ENCODE results near the gene ITPR2.

Gene ITPR2

DNA sequence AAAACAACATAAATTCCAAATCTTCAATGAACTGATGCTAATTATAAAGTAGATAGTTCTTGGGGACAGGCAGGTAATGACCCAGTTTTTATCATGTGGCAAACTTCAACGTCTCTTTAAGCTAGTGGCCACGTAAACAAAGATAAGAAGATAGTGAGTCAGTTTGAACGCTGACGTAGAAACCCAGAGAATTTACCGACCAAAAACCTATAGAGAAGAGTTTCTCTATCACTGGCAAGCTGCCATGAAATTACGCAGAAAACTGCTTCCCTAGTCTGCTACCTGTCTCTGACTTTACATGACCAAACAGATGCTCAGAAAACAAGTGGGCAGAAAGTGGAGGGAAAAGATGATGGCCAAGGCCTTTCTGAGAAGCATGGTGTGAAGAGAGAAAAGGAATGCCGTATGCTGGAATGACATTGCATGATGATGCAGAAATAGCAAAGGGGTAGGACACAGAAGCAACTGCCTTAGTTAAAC lies 136.3 kb downstream of the ITPR2 start:
- ChIA-PET POLR2A (no interaction called here), CTCF (no interaction called here)

DNA sequence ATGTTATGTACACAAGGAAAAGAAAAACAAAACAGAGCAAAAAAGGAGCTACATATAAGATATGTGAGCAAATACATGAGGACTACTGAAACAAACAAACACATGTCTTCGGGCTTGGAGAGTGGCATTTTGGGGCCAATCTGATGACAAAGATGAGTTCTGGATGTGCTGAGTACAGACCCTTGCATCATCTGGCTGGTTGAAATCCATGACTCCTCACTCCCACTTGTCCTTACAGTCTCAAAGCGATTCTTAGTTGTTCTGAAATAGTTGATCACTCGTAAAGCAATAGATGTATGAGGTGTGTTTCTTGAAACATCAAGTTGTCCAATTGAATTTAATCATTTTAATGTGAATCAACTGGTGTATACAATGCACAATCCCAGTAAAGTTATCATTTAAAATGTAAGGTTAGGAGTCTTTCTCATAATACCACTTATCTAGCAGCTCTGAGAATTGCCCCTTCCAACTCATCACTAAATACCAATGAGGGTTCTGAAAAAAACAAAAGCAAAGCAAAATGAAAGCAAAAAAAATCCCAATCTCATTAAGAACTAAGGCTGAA lies 136.9 kb downstream of the ITPR2 start:
- ChIA-PET CTCF (no interaction called here), POLR2A (no interaction called here)
- TF ChIP-seq NFRKB (IDR thresholded peaks at IDR 0.05) (no peak), LEF1 (IDR thresholded peaks at IDR 0.05; ENCODE audit: borderline replicate concordance) (no peak)
- no peak for DNase-seq (ENCODE audit: extremely low spot score)

More for the DNA sequence above, 136.3 kb downstream of the ITPR2 start:
- TF ChIP-seq, protein P1, sequence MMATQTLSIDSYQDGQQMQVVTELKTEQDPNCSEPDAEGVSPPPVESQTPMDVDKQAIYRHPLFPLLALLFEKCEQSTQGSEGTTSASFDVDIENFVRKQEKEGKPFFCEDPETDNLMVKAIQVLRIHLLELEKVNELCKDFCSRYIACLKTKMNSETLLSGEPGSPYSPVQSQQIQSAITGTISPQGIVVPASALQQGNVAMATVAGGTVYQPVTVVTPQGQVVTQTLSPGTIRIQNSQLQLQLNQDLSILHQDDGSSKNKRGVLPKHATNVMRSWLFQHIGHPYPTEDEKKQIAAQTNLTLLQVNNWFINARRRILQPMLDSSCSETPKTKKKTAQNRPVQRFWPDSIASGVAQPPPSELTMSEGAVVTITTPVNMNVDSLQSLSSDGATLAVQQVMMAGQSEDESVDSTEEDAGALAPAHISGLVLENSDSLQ (IDR thresholded peaks at IDR 0.05), result no peak
- TF ChIP-seq ZNF384 (IDR thresholded peaks at IDR 0.05) (no peak), FOXM1 (IDR thresholded peaks at IDR 0.05; ENCODE audit: borderline replicate concordance) (no peak), ELF4 (IDR thresholded peaks at IDR 0.05) (no peak), CTBP1 (IDR thresholded peaks at IDR 0.05; ENCODE audit: borderline replicate concordance) (no peak), LEF1 (IDR thresholded peaks at IDR 0.05; ENCODE audit: borderline replicate concordance) (no peak), SUZ12 (IDR thresholded peaks at IDR 0.05) (no peak), FOXA1 (IDR thresholded peaks at IDR 0.05) (no peak), SP1 (IDR thresholded peaks at IDR 0.05) (no peak), ARNT (IDR thresholded peaks at IDR 0.05) (no peak), L3MBTL2 (conservative IDR thresholded peaks at IDR 0.05) (no peak), HDGF (IDR thresholded peaks at IDR 0.05; ENCODE audit: borderline replicate concordance) (no peak), FOXK2 (IDR thresholded peaks at IDR 0.05) (no peak), TARDBP (IDR thresholded peaks at IDR 0.05) (no peak), NFRKB (IDR thresholded peaks at IDR 0.05) (no peak), BHLHE40 (IDR thresholded peaks at IDR 0.05; ENCODE audit: borderline replicate concordance) (no peak)
- DNase-seq (ENCODE audit: extremely low spot score), result no peak

DNA sequence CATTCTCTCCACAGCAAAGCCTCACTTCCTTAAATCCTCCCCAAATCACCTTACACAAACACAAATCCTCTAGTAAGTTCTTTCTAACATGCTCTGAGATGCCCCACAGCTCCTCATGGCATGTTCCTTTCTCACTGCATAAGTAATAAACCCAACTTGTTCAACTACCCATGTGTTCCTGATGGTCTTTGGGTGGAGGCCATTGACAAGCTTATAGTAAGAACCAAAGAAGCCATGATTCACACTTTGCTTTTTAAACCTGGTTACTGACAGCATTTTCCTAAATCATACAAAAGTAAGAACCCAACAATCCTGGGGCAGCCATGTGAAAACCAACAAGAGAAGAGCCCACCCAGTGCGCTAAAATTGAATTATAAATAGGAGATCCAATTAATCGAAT lies 138.6 kb downstream of the ITPR2 start:
- ChIA-PET CTCF (no interaction called here), POLR2A (no interaction called here)
- TF ChIP-seq FOXM1 (IDR thresholded peaks at IDR 0.05; ENCODE audit: borderline replicate concordance), result no peak
- DNase-seq (ENCODE audit: extremely low spot score), result no peak

DNA sequence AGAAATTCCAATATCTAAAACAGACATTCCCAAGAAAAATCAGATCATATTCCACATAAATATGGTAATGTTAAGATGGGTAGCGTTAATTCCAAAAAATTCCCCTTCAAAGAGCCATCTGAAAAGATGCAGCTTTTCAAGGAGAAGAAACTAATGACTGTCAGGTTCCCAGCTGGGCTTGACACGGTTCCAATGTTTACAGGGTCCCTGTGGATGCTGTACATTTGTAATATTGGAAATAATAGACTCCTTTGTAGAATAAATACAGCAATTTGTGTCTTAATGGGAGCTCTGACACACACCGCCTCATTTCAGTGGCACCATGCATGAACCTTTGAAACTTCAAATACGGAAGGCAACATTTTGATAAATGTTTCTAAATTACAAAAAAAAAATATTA lies 140.6 kb downstream of the ITPR2 start:
- POLR2A ChIA-PET, result no interaction called here
- no peak for TF ChIP-seq SP1 (IDR thresholded peaks at IDR 0.05)
- TF ChIP-seq L3MBTL2 (conservative IDR thresholded peaks at IDR 0.05), result no peak
- no peak for DNase-seq (ENCODE audit: extremely low spot score)
- CTCF ChIA-PET, result interaction anchor here (1.6 kb wide), 1 partner anchor 9 kb away, joined by 4 read pairs; no protein-coding TSS in a partner anchor

DNA sequence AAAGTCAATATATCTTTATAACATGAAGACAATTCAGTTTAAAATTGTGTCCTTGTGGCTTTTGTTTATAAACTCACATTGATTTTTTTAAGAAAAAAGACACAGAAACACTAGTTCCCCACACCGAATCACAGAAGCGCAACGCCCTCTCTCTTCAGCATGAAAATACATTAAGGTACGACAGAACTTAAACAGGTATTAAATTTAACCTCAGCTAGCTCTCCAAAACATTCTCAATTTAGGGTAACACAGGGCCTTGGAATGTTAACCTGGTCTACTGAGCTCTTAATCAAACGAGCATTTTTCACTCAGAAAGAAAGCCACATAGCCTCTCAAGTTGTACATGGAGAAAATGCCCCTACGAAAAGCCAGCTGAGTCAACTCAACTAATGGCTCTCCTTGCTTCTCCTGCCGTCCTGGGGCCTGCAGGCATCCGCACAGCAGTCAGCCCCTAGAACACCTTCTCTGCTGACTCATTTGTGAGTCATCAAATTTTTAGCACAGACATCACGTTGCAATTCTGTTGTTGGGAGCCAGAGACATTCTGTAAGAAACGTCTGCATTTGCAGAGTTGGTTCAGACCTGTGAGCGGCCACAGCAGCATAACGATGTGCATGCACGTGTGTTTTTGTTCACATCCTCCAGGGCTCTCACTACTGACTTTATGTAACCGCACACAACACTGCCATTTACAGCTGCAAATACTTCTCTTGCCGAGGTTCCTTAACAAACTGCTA lies 141.6 kb downstream of the ITPR2 start:
- POLR2A ChIA-PET, result no interaction called here
- peak; percentile 38 for DNase-seq (ENCODE audit: extremely low spot score)
- no peak for TF ChIP-seq HDGF (IDR thresholded peaks at IDR 0.05; ENCODE audit: borderline replicate concordance)
- no peak for TF ChIP-seq NFRKB (IDR thresholded peaks at IDR 0.05)
- no peak for TF ChIP-seq ELF4 (IDR thresholded peaks at IDR 0.05)
- TF ChIP-seq CTBP1 (IDR thresholded peaks at IDR 0.05; ENCODE audit: borderline replicate concordance), result no peak
- no peak for TF ChIP-seq FOXM1 (IDR thresholded peaks at IDR 0.05; ENCODE audit: borderline replicate concordance)
- no peak for TF ChIP-seq ARNT (IDR thresholded peaks at IDR 0.05)
- no peak for TF ChIP-seq LEF1 (IDR thresholded peaks at IDR 0.05; ENCODE audit: borderline replicate concordance)
- TF ChIP-seq L3MBTL2 (conservative IDR thresholded peaks at IDR 0.05), result no peak
- TF ChIP-seq ZNF384 (IDR thresholded peaks at IDR 0.05), result no peak
- TF ChIP-seq, protein P1 (IDR thresholded peaks at IDR 0.05), result no peak
- CTCF ChIA-PET, result no interaction called here

DNA sequence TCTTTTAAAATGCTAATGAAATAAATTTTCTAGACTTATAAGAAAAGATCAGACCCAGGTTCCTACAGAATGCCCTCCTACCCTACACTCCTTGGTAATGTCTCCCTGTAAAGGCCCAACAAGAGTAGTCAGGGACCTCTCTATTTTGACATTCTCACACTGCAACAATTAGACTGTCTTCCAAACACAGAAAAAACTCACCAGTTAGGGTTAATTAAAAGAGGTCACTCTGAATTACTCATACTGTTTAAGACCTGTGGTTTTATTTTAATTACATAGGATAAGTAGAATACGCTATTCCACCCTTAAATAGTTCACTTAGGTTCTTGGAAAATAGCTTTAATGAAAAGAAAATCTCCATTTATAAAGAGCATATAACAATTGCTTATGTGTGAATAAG lies 142.4 kb downstream of the ITPR2 start:
- POLR2A ChIA-PET, result no interaction called here
- no peak for TF ChIP-seq ARNT (IDR thresholded peaks at IDR 0.05)
- no peak for TF ChIP-seq BHLHE40 (IDR thresholded peaks at IDR 0.05; ENCODE audit: borderline replicate concordance)
- no peak for TF ChIP-seq ELF4 (IDR thresholded peaks at IDR 0.05)
- TF ChIP-seq FOXK2 (IDR thresholded peaks at IDR 0.05), result no peak
- TF ChIP-seq, protein P1 (IDR thresholded peaks at IDR 0.05), result no peak
- no peak for TF ChIP-seq TARDBP (IDR thresholded peaks at IDR 0.05)
- no peak for TF ChIP-seq HDGF (IDR thresholded peaks at IDR 0.05; ENCODE audit: borderline replicate concordance)
- TF ChIP-seq ZNF384 (IDR thresholded peaks at IDR 0.05), result no peak
- TF ChIP-seq FOXA1 (IDR thresholded peaks at IDR 0.05), result no peak
- no peak for TF ChIP-seq LEF1 (IDR thresholded peaks at IDR 0.05; ENCODE audit: borderline replicate concordance)
- TF ChIP-seq FOXM1 (IDR thresholded peaks at IDR 0.05; ENCODE audit: borderline replicate concordance), result no peak
- TF ChIP-seq CTBP1 (IDR thresholded peaks at IDR 0.05; ENCODE audit: borderline replicate concordance), result no peak
- no peak for TF ChIP-seq SUZ12 (IDR thresholded peaks at IDR 0.05)
- no peak for TF ChIP-seq SP1 (IDR thresholded peaks at IDR 0.05)
- no peak for TF ChIP-seq NFRKB (IDR thresholded peaks at IDR 0.05)
- TF ChIP-seq L3MBTL2 (conservative IDR thresholded peaks at IDR 0.05), result no peak
- DNase-seq (ENCODE audit: extremely low spot score), result no peak
- CTCF ChIA-PET, result no interaction called here
